Heart left ventricle (tissue), 16 donors: ENCODE measurements around the gene EXOC4. TPM values are rescaled to one million over a fixed set of nuclear protein-coding genes. Genes with fewer than 3 reads are reported as not detected.

ENCODE experiments used
- ATAC-seq, 4 donors: fragments of 200-7000 bp; cut with Tn5 transposase; one replicate each; pipeline ENCODE4 v1.9.1; 2020 to 2022; ENCODE audit warnings: moderate library complexity in 4 of 4, mild to moderate bottlenecking in 3 of 4, moderate number of reproducible peaks in 1 of 4
- DNase-seq, 5 donors: peaks; one replicate each; pipeline ENCODE4 v3.0.0-alpha.2; 2020
- H3K27ac ChIP-seq, 12 donors: fragments of 200-600 bp; sonication (generic) in 4 of 12; one replicate each; pipeline versions ENCODE4 v1.5.0 to v1.8.0; 2016 to 2022; ENCODE audit warnings: mild to moderate bottlenecking in 2 of 12
- H3K27me3 ChIP-seq, 9 donors: fragments of 200-600 bp; sonication (generic) in 2 of 9; one replicate each; pipeline versions ENCODE4 v1.5.1 to v1.8.0; 2016 to 2022; ENCODE audit warnings: mild to moderate bottlenecking in 3 of 9
- H3K36me3 ChIP-seq, 9 donors: fragments of 200-600 bp; sonication (generic) in 2 of 9; one replicate each; pipeline versions ENCODE4 v1.5.0 to v1.8.0; 2018 to 2022; ENCODE audit warnings: mild to moderate bottlenecking in 2 of 9
- H3K4me1 ChIP-seq, 12 donors: fragments of 200-600 bp; sonication (generic) in 4 of 12; one replicate each; pipeline versions ENCODE4 v1.5.0 to v1.8.0; 2016 to 2022; ENCODE audit warnings: mild to moderate bottlenecking in 3 of 12
- H3K4me3 ChIP-seq, 12 donors: fragments of 200-600 bp; sonication (generic) in 4 of 12; one replicate each; pipeline versions ENCODE4 v1.5.0 to v1.8.0; 2017 to 2022; ENCODE audit warnings: mild to moderate bottlenecking in 9 of 12, moderate library complexity in 4 of 12
- H3K9me3 ChIP-seq, 12 donors: fragments of 200-600 bp; sonication (generic) in 4 of 12; one replicate each; pipeline versions ENCODE4 v1.5.0 to v1.8.0; 2016 to 2022; ENCODE audit warnings: mild to moderate bottlenecking in 1 of 12
- CTCF ChIP-seq, 12 donors: fragments of 200-600 bp; sonication (generic) in 4 of 12; IDR thresholded peaks; one replicate each; pipeline versions ENCODE4 v1.5.0 to v1.8.0; 2018 to 2022; ENCODE audit warnings: antibody characterized with exemption in 12 of 12, mild to moderate bottlenecking in 5 of 12
- POLR2A ChIP-seq, 2 donors: fragments of 450-650 bp; IDR thresholded peaks; one replicate each; pipeline ENCODE4 v1.6.1; 2017; ENCODE audit warnings: antibody characterized with exemption in 2 of 2, mild to moderate bottlenecking in 2 of 2, moderate library complexity in 2 of 2
- WGBS, 4 donors: extraction: QIAGEN DNeasy Blood & Tissue Kit in 2 of 4; methylation state at CpG; one replicate each; pipeline versions ENCODE4 v1.1.5 to v1.1.7; 2013 to 2018; 5-methylcytosine and 5-hydroxymethylcytosine counted together
- intact Hi-C, 10 donors: fragments of 100-400 bp; cut with DNase I; formaldehyde crosslinking; loops; one replicate each; pipeline versions ENCODE4 v1.11.1 to v1.14.2; 2022
- polyA plus RNA-seq, 2 donors: library from polyadenylated mRNA; stranded (reverse); fragments of 200-250 nt; gene quantifications; one replicate each; pipeline ENCODE4 v1.2.3, GENCODE V29; 2013
- total RNA-seq, 9 donors: library from RNA; depleted of rRNA in 2 of 9; stranded (reverse); fragments of >200 nt in 2 of 9; fragmentation: NEBNext Ultra II Directional in 3 of 9; extraction: Animal tissue kit (Norgen Biotek cat#: 25700) in 3 of 9; gene quantifications; one replicate each; pipeline versions ENCODE4 v1.1.0 to v1.2.4, GENCODE V29; 2016 to 2023
- donor health status: ischemic (EF 13 %, LVEDD 7.1; RV severe dilation, severe dysfunction).
- donor health status: healthy with polysubstance abuse.
- donor health status: DM: no; HTN: yes; CAD: no.
- donor health status: DM: no; HTN: no; CAD: no.
- donor health status: ischemic (EF 25% LVEDD 6.9; RV normal size, moderate dysfunction).
- donor health status: ischemic (EF 25% LVEDD 5.7; RV mildly dilated, moderate dysfunction).
- donor health status: healthy.
- donor health status: DM: yes; HTN: yes; CAD: no.
- donor health status: ischemic (EF 35%, LVEDD 5.7; RV mildly dilated, moderate dysfunction).
- donor health status: nonischemic (EF 11% LVEDD 7.7; RV severe dilation, severe dysfunction).
- donor health status: DM: yes; HTN: yes; CAD: no.
- donor health status: PGD.
- donor health status: ischemic (EF 29% LVEDD 5.4; RV normal size, mild dysfunction).
- donor health status: nonischemic (EF 23%, LVEDD 6.1; RV moderate dilation, normal function).

EXOC4 gene
- total and polyA plus RNA-seq, 11 donors: 8.8 to 61.2 (median 33.8) TPM

- ATAC-seq: no peak
- Histone ChIP-seq H3K27ac (no peak overlapping the region), H3K9me3 (no peaks in the 10 kb centered on the region), H3K27me3 (no peaks in the 10 kb centered on the region), H3K4me3 (no peak overlapping the region), H3K4me1 (peaks cover 0 to 2% (median 0%) of the 10 kb centered on the region in 12 donors), H3K36me3 (no peaks in the 10 kb centered on the region)
- intact Hi-C loops: no loop called here
- 87 to 93% (median 91%) methylated on average over 4 of the region's 4 CpGs for WGBS, 4 donors
- TF ChIP-seq POLR2A (IDR thresholded peaks at IDR 0.05) (no peak), CTCF (IDR thresholded peaks at IDR 0.05) (no peak)
- DNase-seq: no peak
Observed at GRCh38 chr7:133697585-133697984, 444.7 kb downstream of the EXOC4 start.

GRCh38 chr7:133698127-133698526 lies 445.2 kb downstream of the EXOC4 start:
- peaks cover 0 to 5% (median 0%) of the 10 kb centered on the region in 12 donors for H3K4me1 ChIP-seq
- H3K4me3 ChIP-seq: no peak overlapping the region
- DNase-seq: no peak
- H3K27me3 ChIP-seq: no peaks in the 10 kb centered on the region
- no peak overlapping the region for H3K27ac ChIP-seq
- no peaks in the 10 kb centered on the region for H3K36me3 ChIP-seq
- WGBS, 4 donors: 91 to 97% (median 94%) methylated on average over 6 of the region's 6 CpGs
- no peaks in the 10 kb centered on the region for H3K9me3 ChIP-seq
- ATAC-seq: no peak
- no peak for TF ChIP-seq POLR2A (IDR thresholded peaks at IDR 0.05)
- TF ChIP-seq CTCF (IDR thresholded peaks at IDR 0.05): no peak
- intact Hi-C loops: no loop called here

GRCh38 chr7:133699386-133699785 lies 446.5 kb downstream of the EXOC4 start:
- TF ChIP-seq CTCF (IDR thresholded peaks at IDR 0.05) (no peak), POLR2A (IDR thresholded peaks at IDR 0.05) (no peak)
- Histone ChIP-seq H3K27me3 (no peaks in the 10 kb centered on the region), H3K27ac (no peak overlapping the region), H3K36me3 (no peaks in the 10 kb centered on the region), H3K4me1 (peaks cover 0 to 5% (median 0%) of the 10 kb centered on the region in 12 donors), H3K9me3 (no peaks in the 10 kb centered on the region), H3K4me3 (no peak overlapping the region)
- intact Hi-C loops: no loop called here
- WGBS, 4 donors: 84 to 95% (median 90%) methylated on average over 4 of the region's 4 CpGs
- no peak for ATAC-seq
- no peak for DNase-seq

- 71 to 77% (median 73%) methylated on average over 7 of the region's 7 CpGs for WGBS, 4 donors
- intact Hi-C loops: no loop called here
- ATAC-seq (no peak), DNase-seq (no peak)
- TF ChIP-seq POLR2A (IDR thresholded peaks at IDR 0.05): no peak
- H3K36me3 ChIP-seq: no peaks in the 10 kb centered on the region
- no peaks in the 10 kb centered on the region for H3K9me3 ChIP-seq
- no peak overlapping the region for H3K4me3 ChIP-seq
- no peak overlapping the region for H3K27ac ChIP-seq
- H3K27me3 ChIP-seq: no peaks in the 10 kb centered on the region
- peaks cover 0 to 5% (median 0%) of the 10 kb centered on the region in 12 donors for H3K4me1 ChIP-seq
Observed at GRCh38 chr7:133702078-133702477, 449.2 kb downstream of the EXOC4 start.

- no peaks in the 10 kb centered on the region for H3K27me3 ChIP-seq
- ATAC-seq (no peak), DNase-seq (no peak)
- peaks cover 0 to 5% (median 0%) of the 10 kb centered on the region in 12 donors for H3K4me1 ChIP-seq
- intact Hi-C loops: no loop called here
- peak overlapping the region in 1 of 12 donors; percentile 20 for H3K27ac ChIP-seq
- H3K36me3 ChIP-seq: no peaks in the 10 kb centered on the region
- TF ChIP-seq CTCF (IDR thresholded peaks at IDR 0.05): no peak
- TF ChIP-seq POLR2A (IDR thresholded peaks at IDR 0.05): no peak
- H3K4me3 ChIP-seq: no peak overlapping the region
- 43 to 88% (median 57%) methylated on average over 2 of the region's 2 CpGs for WGBS, 4 donors
- H3K9me3 ChIP-seq: no peaks in the 10 kb centered on the region
Observed at GRCh38 chr7:133702960-133703359, 450.1 kb downstream of the EXOC4 start.
